ENCODE data around the gene LHX3. TPM values are rescaled to one million over a fixed set of nuclear protein-coding genes. Genes with fewer than 3 reads are reported as not detected.

The LHX3 gene
- total and polyA plus RNA-seq, 2 of the 4 experiments (the other 2 are of a cell fraction), result not detected

GRCh38 chr9:136247551-136247916 lies 42.6 kb upstream of the LHX3 start:
- dilution Hi-C loops (cut with HindIII; ENCODE audit: low sequenced_read_pairs, unreplicated experiment) (no loop called here), intact Hi-C loops (cut with micrococcal nuclease) (no loop called here), in situ Hi-C loops (cut with MboI; ENCODE audit: low sequenced_read_pairs) (no loop called here)
- Histone ChIP-seq H3K4ac (ENCODE audit: low read depth, low read length) (no peak overlapping the region), H2BK120ac (ENCODE audit: low read depth, low read length) (no peak overlapping the region), H2BK20ac (ENCODE audit: low read depth, low read length) (no peak overlapping the region), H3K27me3 (ENCODE audit: control insufficient read depth, insufficient read depth, low read length) (peaks cover 40% of the 10 kb centered on the region), H2AK9ac (replicated peaks; ENCODE audit: low read depth, low read length, poor library complexity) (no peak overlapping the region), H3K27ac (ENCODE audit: insufficient read depth, low read length) (no peak overlapping the region), H3K36me3 (ENCODE audit: control insufficient read depth, insufficient read depth, low read length) (no peaks in the 10 kb centered on the region), H4K5ac (ENCODE audit: low read depth, low read length) (no peak overlapping the region), H2AFZ (replicated peaks; ENCODE audit: low read length, poor library complexity) (no peak overlapping the region), H2BK5ac (ENCODE audit: low read depth, low read length, poor library complexity, severe bottlenecking) (no peak overlapping the region), H3K4me3 (ENCODE audit: insufficient read depth, low read depth, low read length) (no peak overlapping the region), H4K91ac (ENCODE audit: insufficient read depth, low read depth, low read length) (no peak overlapping the region), H3K9me3 (ENCODE audit: control insufficient read depth, insufficient read depth, low read length) (no peaks in the 10 kb centered on the region), H3K18ac (ENCODE audit: low read depth, low read length) (no peak overlapping the region), H3K9me1 (ENCODE audit: insufficient read depth, low read length) (no peaks in the 10 kb centered on the region; the same call in 1 of the 2 replicates), H3K14ac (replicated peaks; ENCODE audit: low read depth, low read length) (no peak overlapping the region), H3K23ac (ENCODE audit: low read depth, low read length) (no peak overlapping the region), H3K79me1 (ENCODE audit: low read depth in 1 of 2, low read length in 2 of 2) (peaks cover 14 to 24% of the 10 kb centered on the region in 2 experiments), H3K4me1 (ENCODE audit: control insufficient read depth, insufficient read depth, low read length) (peaks cover 3% of the 10 kb centered on the region; the same call in 1 of the 2 replicates), H2BK15ac (ENCODE audit: low read depth, low read length) (no peak overlapping the region), H4K8ac (ENCODE audit: low read depth in 2 of 2, low read length in 2 of 2) (no peak overlapping the region), H3K4me2 (ENCODE audit: low read depth, low read length) (no peak overlapping the region), H4K20me1 (ENCODE audit: insufficient read depth, low read length) (peaks cover 13% of the 10 kb centered on the region), H3K56ac (ENCODE audit: extremely low read depth, insufficient read depth, low read length) (no peak overlapping the region), H3K9ac (ENCODE audit: low read depth, low read length) (no peak overlapping the region), H2AK5ac (ENCODE audit: low read depth, low read length) (no peak overlapping the region)
- DNase-seq (no peak), ATAC-seq (ENCODE audit: low read depth) (no peak)
- ChIA-PET CTCF (no interaction called here), POLR2A (ENCODE audit: unreplicated experiment) (no interaction called here)
- WGBS, 2 experiments (ENCODE audit: extremely low coverage in 2 of 2, insufficient read length in 1 of 2), result 42% methylated on average over 4 of the region's 9 CpGs; no CpG with 5 or more reads in 1 of the 2 experiments
- TF ChIP-seq, protein P1, sequence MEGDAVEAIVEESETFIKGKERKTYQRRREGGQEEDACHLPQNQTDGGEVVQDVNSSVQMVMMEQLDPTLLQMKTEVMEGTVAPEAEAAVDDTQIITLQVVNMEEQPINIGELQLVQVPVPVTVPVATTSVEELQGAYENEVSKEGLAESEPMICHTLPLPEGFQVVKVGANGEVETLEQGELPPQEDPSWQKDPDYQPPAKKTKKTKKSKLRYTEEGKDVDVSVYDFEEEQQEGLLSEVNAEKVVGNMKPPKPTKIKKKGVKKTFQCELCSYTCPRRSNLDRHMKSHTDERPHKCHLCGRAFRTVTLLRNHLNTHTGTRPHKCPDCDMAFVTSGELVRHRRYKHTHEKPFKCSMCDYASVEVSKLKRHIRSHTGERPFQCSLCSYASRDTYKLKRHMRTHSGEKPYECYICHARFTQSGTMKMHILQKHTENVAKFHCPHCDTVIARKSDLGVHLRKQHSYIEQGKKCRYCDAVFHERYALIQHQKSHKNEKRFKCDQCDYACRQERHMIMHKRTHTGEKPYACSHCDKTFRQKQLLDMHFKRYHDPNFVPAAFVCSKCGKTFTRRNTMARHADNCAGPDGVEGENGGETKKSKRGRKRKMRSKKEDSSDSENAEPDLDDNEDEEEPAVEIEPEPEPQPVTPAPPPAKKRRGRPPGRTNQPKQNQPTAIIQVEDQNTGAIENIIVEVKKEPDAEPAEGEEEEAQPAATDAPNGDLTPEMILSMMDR (conservative IDR thresholded peaks at IDR 0.05; ENCODE audit: low read depth, low read length), result no peak
- no peak for TF ChIP-seq RFX5 (IDR thresholded peaks at IDR 0.05; ENCODE audit: low read depth, low read length)
- no peak for TF ChIP-seq RAD21 (IDR thresholded peaks at IDR 0.05; ENCODE audit: low read length)
- no peak for TF ChIP-seq NFE2L2 (IDR thresholded peaks at IDR 0.05; ENCODE audit: low read depth, low read length)
- no peak for TF ChIP-seq USF2 (IDR thresholded peaks at IDR 0.05; ENCODE audit: low read depth, low read length)
- TF ChIP-seq, protein P2, sequence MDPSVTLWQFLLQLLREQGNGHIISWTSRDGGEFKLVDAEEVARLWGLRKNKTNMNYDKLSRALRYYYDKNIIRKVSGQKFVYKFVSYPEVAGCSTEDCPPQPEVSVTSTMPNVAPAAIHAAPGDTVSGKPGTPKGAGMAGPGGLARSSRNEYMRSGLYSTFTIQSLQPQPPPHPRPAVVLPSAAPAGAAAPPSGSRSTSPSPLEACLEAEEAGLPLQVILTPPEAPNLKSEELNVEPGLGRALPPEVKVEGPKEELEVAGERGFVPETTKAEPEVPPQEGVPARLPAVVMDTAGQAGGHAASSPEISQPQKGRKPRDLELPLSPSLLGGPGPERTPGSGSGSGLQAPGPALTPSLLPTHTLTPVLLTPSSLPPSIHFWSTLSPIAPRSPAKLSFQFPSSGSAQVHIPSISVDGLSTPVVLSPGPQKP (IDR thresholded peaks at IDR 0.05; ENCODE audit: borderline replicate concordance, low read depth, low read length), result no peak
- TF ChIP-seq CHD1 (IDR thresholded peaks at IDR 0.05; ENCODE audit: low read depth, low read length), result no peak
- no peak for TF ChIP-seq POLR2A (IDR thresholded peaks at IDR 0.05; ENCODE audit: low read depth, low read length)
- TF ChIP-seq FOS (IDR thresholded peaks at IDR 0.05; ENCODE audit: low read depth, low read length), result no peak
- no peak for TF ChIP-seq RCOR1 (IDR thresholded peaks at IDR 0.05; ENCODE audit: insufficient replicate concordance, low read length)
- TF ChIP-seq MAZ (IDR thresholded peaks at IDR 0.05; ENCODE audit: borderline replicate concordance, low read depth, low read length), result no peak
- TF ChIP-seq CEBPB (IDR thresholded peaks at IDR 0.05; ENCODE audit: low read depth, low read length), result no peak
- TF ChIP-seq BHLHE40 (IDR thresholded peaks at IDR 0.05; ENCODE audit: low read depth, low read length), result no peak
- no peak for TF ChIP-seq SMC3 (IDR thresholded peaks at IDR 0.05; ENCODE audit: low read depth, low read length)
- BruUV-seq (replicated peaks), result no TSS peak

Data from IMR-90 (cell line).